DMS 273 treated with DMSO at 0.1 percent for 48 hours (cell line): ENCODE measurements around the gene SETD2.

Experiments
- DNase-seq: peaks from one replicate; lab custom pipeline; 2025; lab: John Stamatoyannopoulos, UW

SETD2 gene

GRCh38 chr3:47009225-47010110, 154.4 kb downstream of the SETD2 start:
- no peak for DNase-seq

GRCh38 chr3:47008851-47009224, 155.1 kb downstream of the SETD2 start:
- DNase-seq: no peak

GRCh38 chr3:47008234-47008796, 155.6 kb downstream of the SETD2 start:
- DNase-seq: no peak

GRCh38 chr3:47007482-47008233, 156.3 kb downstream of the SETD2 start:
- DNase-seq: no peak

DNA sequence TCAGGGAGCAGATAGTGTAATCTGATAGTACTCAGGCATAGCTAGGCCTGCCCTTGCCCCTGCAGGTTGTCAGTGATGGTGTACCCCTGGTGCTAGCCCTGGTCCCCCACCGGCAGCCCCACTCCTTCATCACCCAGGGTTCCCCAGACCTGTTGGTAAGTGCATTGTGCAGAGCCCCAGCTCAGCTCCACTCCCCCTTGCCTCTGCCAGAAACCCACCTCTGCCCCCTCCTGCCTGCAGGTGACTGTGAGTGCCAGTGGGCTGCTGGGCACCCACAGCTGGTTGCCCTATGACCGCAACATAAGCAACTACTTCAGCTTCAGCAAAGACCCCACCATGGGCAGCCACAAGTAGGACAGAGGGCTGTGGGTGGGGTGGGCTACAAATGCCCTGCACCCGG, 156.9 kb downstream of the SETD2 start:
- no peak for DNase-seq

DNA sequence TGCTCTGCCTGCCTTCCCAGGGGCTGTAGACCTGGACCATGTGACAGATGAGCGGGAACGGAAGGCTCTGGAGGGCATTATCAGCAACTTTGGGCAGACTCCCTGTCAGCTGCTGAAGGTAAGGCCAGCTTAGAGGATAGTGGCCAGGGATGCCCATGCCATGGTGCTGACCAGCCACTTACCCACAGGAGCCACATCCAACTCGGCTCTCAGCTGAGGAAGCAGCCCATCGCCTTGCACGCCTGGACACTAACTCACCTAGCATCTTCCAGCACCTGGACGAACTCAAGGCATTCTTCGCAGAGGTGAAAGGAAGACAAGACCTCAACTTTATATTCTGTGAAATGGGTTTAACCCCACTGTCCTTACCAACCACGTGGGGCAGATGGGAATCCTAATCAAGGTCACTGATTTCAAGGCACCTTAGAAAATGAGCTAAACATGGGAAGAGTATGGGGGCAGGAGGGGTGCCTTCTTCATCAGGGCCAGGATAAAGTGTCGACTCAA, 157.7 kb downstream of the SETD2 start:
- DNase-seq: no peak

GRCh38 chr3:47005212-47006144, 158.4 kb downstream of the SETD2 start:
- DNase-seq: no peak

DNA sequence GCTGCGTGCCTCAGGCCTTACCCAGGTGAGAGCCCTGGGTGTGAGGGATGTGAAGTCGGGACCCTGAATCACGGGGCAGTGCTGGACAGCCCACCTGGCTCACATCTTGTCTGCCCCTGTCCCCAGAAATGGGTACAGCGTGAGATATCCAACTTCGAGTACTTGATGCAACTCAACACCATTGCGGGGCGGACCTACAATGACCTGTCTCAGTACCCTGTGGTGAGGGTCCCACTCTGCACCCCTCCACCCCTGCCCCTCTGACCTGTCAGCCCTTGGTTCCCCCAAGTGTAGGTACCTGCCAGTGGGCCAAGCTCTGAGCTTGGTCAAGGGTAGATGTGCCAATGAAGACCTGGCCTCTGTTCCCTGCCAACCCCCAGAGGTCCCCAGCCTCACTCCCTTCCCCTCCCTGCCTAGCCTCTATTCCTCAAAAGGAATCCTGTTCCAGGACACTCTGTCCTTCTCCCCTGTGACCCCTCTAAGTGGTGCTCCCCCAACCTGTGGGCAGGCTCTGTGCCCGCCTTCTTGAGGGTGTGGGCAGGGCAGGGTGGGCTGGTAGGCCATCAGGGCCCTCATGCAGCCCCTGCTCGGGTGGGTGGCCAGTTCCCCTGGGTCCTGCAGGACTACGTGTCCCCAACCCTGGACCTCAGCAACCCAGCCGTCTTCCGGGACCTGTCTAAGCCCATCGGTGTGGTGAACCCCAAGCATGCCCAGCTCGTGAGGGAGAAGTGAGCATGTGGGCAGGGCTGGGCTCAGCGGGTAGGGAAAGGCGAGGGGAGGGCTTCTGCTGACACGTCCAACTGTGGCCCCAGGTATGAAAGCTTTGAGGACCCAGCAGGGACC, 159.3 kb downstream of the SETD2 start:
- DNase-seq: no peak

DNA sequence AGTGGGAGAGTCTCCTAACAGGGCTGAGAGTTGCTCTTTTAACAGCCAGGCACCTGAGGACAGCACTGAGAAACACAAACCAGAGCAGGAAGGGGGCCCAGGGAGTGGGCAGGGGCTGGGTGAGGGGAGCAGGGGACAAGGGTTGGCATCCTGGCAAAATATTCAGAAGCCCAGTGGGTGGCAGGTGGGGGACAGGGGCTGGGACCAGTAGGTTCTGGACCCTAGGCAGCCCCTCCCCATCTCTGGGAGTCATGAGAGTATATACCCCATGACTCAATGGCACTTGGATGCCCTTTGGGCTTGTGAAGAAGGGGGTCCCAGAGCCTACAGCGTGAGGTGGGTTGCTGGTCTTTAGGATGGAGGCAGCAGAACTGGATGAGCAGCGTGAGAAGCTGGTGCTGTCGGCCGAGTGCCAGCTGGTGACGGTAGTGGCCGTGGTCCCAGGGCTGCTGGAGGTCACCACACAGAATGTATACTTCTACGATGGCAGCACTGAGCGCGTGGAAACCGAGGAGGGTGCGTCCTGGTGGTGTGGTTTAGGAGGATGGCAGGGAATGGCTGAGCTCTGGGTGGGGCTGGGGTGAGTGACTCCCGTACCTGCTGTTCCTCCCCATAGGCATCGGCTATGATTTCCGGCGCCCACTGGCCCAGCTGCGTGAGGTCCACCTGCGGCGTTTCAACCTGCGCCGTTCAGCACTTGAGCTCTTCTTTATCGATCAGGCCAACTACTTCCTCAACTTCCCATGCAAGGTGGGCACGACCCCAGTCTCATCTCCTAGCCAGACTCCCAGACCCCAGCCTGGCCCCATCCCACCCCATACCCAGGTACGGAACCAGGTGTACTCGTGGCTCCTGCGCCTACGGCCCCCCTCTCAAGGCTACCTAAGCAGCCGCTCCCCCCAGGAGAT, 160.2 kb downstream of the SETD2 start:
- no peak for DNase-seq

DNA sequence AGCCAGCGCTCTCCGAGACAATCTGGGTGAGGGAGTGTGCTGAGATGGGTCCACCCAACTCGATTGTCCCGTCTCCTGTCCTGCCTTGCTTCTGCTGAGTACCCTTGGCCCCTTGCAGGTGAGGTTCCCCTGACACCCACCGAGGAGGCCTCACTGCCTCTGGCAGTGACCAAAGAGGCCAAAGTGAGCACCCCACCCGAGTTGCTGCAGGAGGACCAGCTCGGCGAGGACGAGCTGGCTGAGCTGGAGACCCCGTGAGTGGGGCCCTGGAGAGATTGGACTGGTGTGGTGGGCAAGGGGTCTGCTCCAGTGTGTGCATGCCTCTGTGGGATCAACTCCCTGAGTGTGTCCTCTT, 160.9 kb downstream of the SETD2 start:
- DNase-seq: no peak

- DNase-seq: no peak
Measured at GRCh38 chr3:47002171-47003055, 161.5 kb downstream of the SETD2 start.

- DNase-seq: no peak
Measured at GRCh38 chr3:47001731-47002170, 162.2 kb downstream of the SETD2 start.

- DNase-seq: no peak
Measured at GRCh38 chr3:47000922-47001730, 162.8 kb downstream of the SETD2 start.

GRCh38 chr3:47000198-47000815, 163.6 kb downstream of the SETD2 start:
- no peak for DNase-seq

DNA sequence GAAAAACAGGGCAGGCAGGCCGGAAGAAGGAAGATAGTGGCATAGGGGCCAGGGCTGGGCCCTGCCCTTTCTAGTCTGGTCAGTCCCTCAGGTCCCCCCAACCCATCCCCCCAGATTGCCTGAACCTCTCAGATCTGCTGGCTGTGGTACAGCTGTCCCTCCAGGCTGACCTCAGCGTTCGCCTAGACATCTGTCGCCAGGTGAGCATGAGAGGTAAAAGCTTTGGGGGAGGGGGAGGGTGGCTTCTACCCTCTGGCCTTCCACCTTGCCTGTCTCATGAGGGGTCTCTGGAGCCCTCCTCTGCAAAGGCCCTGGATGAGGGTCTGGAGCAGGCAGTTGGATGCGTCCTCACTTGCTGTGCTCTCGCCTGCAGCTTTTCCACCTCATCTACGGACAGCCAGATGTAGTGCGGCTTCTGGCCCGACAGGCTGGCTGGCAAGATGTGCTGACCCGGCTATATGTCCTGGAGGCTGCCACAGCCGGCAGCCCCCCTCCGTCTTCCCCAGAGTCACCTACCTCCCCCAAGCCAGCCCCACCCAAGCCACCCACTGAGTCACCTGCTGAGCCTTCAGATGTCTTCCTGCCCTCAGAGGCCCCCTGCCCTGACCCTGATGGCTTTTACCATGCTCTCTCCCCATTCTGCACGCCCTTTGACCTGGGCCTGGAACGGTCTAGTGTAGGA, 164.3 kb downstream of the SETD2 start:
- DNase-seq: no peak

DNA sequence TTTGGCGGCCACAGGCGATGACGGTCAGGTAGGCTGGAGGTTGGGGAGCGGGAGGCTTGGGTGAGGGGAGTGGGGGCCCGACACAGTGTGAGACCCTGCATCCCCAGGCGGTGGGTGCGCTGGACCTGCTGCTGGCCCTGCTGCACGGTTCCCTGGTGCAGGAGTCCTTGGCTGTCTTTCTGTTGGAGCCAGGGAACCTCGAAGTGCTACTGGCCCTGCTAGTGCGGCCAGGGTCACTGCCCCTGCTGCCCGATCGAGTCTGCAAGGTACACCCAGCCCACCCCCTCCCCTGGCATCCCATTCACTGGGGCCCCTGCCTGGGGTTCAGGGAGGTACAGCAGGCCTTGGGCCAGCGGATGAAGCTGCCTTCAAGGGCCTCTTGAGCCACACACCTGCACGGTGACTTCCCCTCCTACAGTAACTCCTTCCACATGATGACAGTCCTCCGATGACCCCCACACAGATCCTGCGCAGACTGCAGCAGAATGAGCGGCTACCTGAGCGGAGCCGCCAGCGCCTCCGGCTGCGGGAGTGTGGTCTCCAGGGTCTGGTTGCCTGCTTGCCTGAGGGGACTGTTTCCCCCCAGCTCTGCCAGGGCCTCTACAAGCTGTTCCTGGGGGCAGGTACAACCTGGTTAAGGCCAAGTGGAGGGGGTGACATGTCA, 164.9 kb downstream of the SETD2 start:
- DNase-seq: no peak
